ENCODE results near the gene CFAP53.

- TF ChIP-seq CTCF (IDR thresholded peaks at IDR 0.05) (no peak), POLR2A (IDR thresholded peaks at IDR 0.05) (no peak)
Measured at GRCh38 chr18:50186385-50186784, 79.9 kb downstream of the CFAP53 start.

All from heart left ventricle (tissue), 13 donors.